ENCODE data around the gene TMEM43. TPM values are rescaled to one million over a fixed set of nuclear protein-coding genes. Genes with fewer than 3 reads are reported as not detected.

TMEM43 gene
- total and polyA plus RNA-seq, 2 of the 13 experiments (the other 11 are each of a cell fraction or from before 2014, with no cell fraction given), result 48.9 to 50.5 TPM

DNA sequence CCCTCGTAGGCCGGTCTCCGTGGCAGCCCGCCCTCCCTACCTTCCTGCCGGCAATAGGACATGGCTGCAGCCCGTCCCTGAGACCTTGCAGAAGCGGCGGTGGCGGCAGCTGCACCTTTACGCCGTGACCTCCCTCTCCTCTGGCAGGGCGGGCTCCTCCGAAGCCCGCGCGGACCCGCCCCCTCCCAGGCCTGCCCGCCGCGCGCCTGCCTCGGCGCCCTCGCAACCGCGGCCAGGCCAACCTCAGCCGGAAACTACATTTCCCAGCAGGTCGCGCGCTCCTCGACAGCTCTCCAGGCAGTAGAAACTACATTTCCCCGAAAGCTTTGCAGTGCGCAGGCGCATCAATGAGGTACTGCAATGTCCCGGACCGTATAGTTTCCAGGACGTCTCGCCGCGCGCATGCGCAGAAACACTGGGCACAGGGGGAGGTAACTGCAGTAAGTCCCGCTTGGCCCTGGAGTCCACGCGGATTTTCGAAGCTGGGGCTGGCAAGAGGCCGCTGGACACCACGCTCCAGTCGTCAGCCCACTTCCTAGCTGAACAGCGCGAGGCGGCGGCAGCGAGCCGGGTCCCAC is at the start of gene TMEM43, which contains the start of gene CHCHD4 (continued):
- no peak for TF ChIP-seq ZNF512 (CRISPR knock-in tag; IDR thresholded peaks at IDR 0.05)
- no peak for TF ChIP-seq TERF1 (CRISPR knock-in tag; IDR thresholded peaks at IDR 0.05)
- no peak for TF ChIP-seq SMAD3 (CRISPR knock-in tag; IDR thresholded peaks at IDR 0.05)
- TF ChIP-seq TMF1 (CRISPR knock-in tag; IDR thresholded peaks at IDR 0.05; ENCODE audit: low read depth), result peak; percentile 48
- 0 out of 2 replicates have a peak, but pooled peaks have one; percentile 54 for TF ChIP-seq RNF219 (CRISPR knock-in tag; IDR thresholded peaks at IDR 0.05)
- no peak for TF ChIP-seq RORA (CRISPR knock-in tag; IDR thresholded peaks at IDR 0.05)
- peak; percentile 95 for TF ChIP-seq SUZ12 (IDR thresholded peaks at IDR 0.05; ENCODE audit: low read depth, low read length)
- no peak for TF ChIP-seq SIX4 (CRISPR knock-in tag; IDR thresholded peaks at IDR 0.05)
- no peak for TF ChIP-seq ZNF816 (CRISPR knock-in tag; IDR thresholded peaks at IDR 0.05; ENCODE audit: borderline replicate concordance)
- peak; percentile 52; the same call in 1 of the 2 replicates for TF ChIP-seq ZNF569 (CRISPR knock-in tag; IDR thresholded peaks at IDR 0.05; ENCODE audit: borderline replicate concordance)
- TF ChIP-seq SMAD9 (CRISPR knock-in tag; IDR thresholded peaks at IDR 0.05), result no peak
- TF ChIP-seq ARNT (IDR thresholded peaks at IDR 0.05), result no peak
- peak; percentile 49; the same call in 1 of the 2 replicates for TF ChIP-seq ZNF274 (CRISPR knock-in tag; IDR thresholded peaks at IDR 0.05)
- no peak for TF ChIP-seq ZNF260 (CRISPR knock-in tag; IDR thresholded peaks at IDR 0.05; ENCODE audit: borderline replicate concordance, low read depth)
- TF ChIP-seq HDAC2 (CRISPR knock-in tag; IDR thresholded peaks at IDR 0.05), result peak; percentile 4; the same call in 1 of the 2 replicates
- peak; percentile 89 for TF ChIP-seq GMEB1 (CRISPR knock-in tag; IDR thresholded peaks at IDR 0.05; ENCODE audit: borderline replicate concordance)
- no peak for TF ChIP-seq CHD4 (IDR thresholded peaks at IDR 0.05; ENCODE audit: borderline replicate concordance, low read length)
- TF ChIP-seq, protein P1, sequence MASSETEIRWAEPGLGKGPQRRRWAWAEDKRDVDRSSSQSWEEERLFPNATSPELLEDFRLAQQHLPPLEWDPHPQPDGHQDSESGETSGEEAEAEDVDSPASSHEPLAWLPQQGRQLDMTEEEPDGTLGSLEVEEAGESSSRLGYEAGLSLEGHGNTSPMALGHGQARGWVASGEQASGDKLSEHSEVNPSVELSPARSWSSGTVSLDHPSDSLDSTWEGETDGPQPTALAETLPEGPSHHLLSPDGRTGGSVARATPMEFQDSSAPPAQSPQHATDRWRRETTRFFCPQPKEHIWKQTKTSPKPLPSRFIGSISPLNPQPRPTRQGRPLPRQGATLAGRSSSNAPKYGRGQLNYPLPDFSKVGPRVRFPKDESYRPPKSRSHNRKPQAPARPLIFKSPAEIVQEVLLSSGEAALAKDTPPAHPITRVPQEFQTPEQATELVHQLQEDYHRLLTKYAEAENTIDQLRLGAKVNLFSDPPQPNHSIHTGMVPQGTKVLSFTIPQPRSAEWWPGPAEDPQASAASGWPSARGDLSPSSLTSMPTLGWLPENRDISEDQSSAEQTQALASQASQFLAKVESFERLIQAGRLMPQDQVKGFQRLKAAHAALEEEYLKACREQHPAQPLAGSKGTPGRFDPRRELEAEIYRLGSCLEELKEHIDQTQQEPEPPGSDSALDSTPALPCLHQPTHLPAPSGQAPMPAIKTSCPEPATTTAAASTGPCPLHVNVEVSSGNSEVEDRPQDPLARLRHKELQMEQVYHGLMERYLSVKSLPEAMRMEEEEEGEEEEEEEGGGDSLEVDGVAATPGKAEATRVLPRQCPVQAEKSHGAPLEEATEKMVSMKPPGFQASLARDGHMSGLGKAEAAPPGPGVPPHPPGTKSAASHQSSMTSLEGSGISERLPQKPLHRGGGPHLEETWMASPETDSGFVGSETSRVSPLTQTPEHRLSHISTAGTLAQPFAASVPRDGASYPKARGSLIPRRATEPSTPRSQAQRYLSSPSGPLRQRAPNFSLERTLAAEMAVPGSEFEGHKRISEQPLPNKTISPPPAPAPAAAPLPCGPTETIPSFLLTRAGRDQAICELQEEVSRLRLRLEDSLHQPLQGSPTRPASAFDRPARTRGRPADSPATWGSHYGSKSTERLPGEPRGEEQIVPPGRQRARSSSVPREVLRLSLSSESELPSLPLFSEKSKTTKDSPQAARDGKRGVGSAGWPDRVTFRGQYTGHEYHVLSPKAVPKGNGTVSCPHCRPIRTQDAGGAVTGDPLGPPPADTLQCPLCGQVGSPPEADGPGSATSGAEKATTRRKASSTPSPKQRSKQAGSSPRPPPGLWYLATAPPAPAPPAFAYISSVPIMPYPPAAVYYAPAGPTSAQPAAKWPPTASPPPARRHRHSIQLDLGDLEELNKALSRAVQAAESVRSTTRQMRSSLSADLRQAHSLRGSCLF (CRISPR knock-in tag; IDR thresholded peaks at IDR 0.05; ENCODE audit: borderline replicate concordance), result no peak
